Endometrial microvascular endothelial cells (primary cell): ENCODE measurements around the gene CNIH3. TPM values are rescaled to one million over a fixed set of nuclear protein-coding genes. Genes with fewer than 3 reads are reported as not detected.

Experiments used
- in situ Hi-C: cut with HindIII; loops from 2 replicates; pipeline ENCODE4 v1.10.0; 2017; ENCODE audit warnings: low sequenced_read_pairs, low pct_unique_long_range_greater_than_20kb; ENCODE audit errors: inconsistent ontology term
- total RNA-seq: library from RNA; depleted of rRNA; stranded (reverse); fragments of >200 nt; gene quantifications from one replicate; pipeline ENCODE4 v1.2.3, GENCODE V29; 2015; ENCODE audit errors: inconsistent ontology term

CNIH3 gene
- total RNA-seq, 1 donor from 2014 or later = 1.5 TPM

DNA sequence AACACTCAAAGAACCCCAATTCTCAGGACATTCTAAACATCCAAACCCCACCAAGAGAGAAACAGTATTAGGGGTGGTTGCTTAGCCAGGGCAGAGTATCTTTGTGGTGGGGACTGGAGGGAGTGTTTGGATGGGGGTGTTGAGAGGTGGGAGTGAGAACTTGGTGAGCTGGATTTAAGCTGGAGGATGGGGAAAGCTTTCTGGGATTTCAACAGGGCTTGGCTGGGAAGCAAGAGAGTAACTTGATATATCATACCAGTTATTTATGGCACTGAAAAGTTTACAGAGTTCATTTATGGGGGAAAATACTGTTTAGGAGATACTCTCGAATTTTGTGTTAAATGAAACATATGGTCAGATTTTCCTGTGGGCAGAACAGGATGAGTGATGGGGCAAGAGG lies 6.8 kb upstream of the CNIH3 start:
- in situ Hi-C loops = loop anchor here (25.0 kb wide), 1 partner anchor 97 kb away; no protein-coding TSS in a partner anchor

DNA sequence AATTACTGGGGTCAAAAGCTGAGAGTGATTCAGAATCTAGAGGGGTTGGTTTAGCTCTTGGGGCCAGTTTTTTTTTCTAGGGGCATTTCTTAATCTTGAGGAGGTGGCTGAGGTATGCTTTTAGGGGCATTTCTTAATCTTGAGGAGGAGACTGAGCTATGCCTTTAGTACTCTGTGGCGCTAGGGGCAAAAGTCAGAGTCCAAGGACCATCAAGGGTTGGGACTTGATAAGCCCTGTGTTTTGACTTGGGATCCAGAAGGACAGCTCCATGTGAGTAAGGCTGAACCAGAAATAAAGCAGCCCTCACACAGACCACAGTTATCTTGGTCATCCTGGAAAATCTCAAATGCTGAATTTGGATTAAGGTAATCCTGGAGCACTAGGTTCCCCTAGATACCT lies 3.9 kb upstream of the CNIH3 start:
- in situ Hi-C loops = loop anchor here (25.0 kb wide), 1 partner anchor 100 kb away; no protein-coding TSS in a partner anchor

DNA sequence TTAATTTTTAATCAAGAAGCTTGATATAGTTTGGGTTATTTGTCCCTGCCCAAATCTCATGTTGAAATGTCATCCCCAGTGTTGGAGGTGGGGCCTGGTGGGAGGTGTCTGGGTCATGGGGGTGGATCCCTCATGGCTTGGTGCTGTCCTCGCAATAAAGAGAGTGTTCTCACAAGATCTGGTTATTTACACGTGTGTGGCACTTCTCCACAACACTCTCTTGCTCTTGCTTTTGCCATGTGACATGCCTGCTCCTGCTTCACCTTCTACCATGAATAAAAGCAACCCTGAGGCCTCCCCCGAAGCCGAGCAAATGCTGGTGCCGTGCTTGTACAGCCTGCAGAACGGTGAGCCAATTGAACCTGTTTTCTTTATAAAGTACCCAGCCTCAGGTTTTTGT lies 2.6 kb upstream of the CNIH3 start:
- in situ Hi-C loops = loop anchor here (25.0 kb wide), 1 partner anchor 101 kb away; no protein-coding TSS in a partner anchor

DNA sequence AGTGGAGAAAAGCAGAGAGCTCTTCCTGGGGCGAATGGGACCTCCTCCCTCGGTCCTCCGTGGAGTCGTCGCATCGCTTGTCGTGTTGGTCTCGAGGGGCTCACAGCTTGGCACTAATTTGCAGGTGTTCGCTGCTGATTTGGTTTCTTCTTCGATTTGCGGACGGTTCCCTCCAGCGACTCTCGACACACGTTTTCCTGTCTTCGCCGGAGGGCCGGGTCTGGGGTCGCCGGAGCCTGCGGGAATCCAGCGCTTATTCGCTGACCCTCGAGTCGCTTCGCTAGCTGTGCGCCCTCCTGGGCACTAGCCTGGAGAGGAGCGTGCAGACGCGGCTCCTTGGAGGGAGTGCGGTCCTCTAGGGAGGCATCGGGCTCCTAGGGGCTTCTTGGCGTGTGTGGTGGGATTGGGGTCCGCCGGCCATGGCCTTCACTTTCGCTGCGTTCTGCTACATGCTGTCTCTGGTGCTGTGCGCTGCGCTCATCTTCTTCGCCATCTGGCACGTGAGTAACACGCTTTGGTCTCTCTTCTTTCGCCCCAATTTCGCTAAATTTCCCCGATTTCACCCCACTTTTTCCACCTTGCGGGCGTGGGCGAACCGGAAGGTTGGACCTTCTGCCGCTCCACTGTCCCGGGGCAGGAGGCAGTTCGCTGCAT lies 766 bp downstream of the CNIH3 start:
- in situ Hi-C loops = loop anchor here (25.0 kb wide), 1 partner anchor 105 kb away; no protein-coding TSS in a partner anchor

DNA sequence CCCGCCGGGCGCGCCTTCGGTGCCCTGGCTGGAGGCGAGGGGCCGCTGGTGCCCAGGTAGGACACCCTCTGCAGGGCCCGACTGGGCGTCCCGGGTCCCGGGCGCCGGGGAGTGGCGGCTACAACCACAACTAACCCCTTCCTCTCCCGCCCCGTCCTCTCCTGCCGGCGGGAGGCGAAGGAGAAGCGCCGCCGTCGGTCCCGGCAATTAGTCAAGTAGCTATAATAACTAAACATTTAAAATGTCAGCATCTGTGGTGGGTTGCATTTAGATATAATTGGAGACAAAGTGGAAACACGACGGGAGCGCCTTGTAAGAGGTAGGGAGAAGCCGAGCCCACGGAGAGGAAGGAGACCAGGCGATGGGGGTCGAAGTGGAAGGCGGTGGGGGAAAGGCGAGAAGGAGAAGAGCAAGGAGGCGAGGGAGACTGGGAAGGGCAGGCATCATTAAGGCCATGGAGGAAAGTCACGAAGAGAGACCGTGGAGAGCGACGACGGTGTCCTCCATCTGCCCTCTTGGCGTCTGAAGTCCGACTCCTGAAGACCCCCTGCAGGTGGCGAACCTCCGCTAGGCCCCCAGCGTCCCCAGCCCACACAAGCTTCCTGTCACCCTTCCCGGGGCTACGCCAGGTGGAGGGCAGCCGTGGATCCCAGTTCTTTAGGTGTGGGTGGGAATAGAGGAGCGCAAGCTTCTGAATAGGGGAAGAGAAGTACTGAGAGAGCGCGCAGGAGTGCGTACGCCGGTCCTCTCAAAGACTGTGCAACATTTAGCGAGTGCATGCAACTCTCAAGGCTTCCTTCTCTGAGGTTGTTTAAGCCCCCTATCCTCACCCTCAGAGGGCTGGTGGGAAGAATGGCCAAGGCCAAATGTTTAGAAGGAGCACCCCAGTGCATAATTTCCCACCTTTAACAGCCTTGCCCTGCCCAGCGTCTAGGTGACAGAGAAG lies 1.6 kb downstream of the CNIH3 start:
- in situ Hi-C loops = loop anchor here (25.0 kb wide), 1 partner anchor 105 kb away; no protein-coding TSS in a partner anchor

DNA sequence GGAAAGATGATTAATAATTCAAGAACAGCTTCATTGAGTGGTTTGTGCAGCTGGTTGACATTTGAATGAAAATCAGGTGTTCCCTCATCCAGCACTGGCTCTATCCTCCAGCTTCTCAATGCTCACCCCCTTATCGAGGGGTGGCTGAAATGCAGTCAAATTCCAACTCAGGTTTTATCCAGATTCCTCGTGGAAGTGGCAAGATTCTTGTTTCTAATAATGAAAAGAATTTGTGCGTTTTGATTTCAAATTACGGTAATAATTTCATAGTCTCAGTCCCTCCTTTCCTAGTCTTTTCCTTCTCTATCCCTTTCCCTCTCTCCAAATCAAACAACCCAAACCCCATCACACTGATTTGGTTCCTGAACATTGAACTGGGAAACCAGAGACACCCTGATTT lies 3.1 kb downstream of the CNIH3 start:
- in situ Hi-C loops = loop anchor here (25.0 kb wide), 1 partner anchor 107 kb away; no protein-coding TSS in a partner anchor

DNA sequence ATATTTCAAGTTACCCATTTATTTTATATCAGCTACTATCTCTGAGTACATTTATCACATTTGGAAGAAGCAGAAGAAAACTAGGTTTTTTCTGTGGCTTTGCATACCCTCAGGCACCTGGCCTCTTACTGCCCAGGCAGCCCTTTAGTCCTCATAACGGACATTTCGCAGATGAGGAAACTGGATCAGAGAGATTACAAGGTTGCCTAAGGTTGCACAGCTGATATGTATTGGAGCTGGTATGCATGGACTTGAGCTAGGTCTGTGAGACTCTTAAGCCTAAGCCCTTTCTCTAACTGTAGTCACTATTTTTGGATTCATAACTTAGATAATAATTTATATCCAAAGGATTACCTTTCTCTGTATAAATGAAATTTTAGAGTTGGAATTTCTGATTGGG lies 4.0 kb downstream of the CNIH3 start:
- in situ Hi-C loops = loop anchor here (25.0 kb wide), 1 partner anchor 108 kb away; no protein-coding TSS in a partner anchor

DNA sequence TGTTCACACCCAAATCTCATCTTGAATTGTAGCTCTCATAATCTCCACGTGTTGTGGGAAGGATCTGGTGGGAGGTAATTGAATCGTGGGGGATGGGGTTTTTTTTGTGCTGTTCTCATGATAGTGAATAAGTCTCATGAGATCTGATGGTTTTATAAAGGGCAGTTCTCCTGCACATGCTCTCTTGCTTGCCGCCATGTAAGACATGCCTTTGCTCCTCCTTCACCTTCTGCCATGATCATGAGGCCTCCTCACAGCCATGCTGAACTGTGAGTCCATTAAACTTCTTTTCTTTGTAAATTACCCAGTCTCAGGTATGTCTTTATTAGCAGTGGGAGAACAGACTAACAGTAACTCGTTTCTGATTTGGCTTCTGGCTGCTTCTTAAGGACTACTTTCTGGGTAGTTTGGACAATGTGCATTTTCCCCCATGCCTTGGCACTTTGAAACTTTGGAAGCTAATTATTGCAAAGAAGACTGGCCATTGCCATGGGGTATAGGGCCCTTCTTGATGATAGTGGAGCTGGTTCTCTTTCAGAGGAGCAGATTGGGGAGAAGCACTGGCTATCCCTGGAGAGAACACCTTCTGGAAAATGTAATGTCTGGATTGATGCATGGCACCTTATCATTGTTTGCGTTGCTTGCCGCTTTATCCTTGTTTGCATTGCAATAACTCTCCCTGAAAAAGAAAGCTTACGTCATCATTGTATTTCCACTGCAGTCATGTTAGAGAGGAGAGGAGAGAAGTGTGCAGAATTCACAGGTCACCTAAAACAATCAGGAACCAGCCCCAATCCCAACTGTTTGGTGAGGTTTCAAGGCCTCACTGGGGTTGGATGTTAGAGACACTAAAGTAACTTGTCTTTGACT lies 5.9 kb downstream of the CNIH3 start:
- in situ Hi-C loops = loop anchor here (25.0 kb wide), 1 partner anchor 110 kb away; no protein-coding TSS in a partner anchor

DNA sequence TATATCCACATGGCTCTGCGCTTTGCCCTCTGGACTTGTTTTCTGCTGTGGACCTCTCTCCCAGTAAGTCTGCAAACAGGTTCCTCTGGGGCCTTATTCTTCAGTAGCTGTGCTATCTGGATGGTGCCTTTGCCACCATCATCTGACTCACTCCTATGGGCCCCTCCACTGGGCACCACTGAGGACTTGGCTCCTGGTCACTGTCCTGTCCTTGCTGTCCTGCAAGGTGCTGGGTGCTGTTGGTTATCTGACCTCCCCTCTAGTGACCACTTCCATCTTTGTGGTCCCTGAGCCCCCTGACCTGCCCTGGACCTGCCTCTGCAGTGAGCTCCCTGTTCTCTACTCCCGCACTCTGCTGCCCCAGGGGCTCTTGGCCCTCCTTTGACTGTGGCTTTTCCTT lies 6.7 kb downstream of the CNIH3 start:
- in situ Hi-C loops = loop anchor here (25.0 kb wide), 1 partner anchor 111 kb away; no protein-coding TSS in a partner anchor

DNA sequence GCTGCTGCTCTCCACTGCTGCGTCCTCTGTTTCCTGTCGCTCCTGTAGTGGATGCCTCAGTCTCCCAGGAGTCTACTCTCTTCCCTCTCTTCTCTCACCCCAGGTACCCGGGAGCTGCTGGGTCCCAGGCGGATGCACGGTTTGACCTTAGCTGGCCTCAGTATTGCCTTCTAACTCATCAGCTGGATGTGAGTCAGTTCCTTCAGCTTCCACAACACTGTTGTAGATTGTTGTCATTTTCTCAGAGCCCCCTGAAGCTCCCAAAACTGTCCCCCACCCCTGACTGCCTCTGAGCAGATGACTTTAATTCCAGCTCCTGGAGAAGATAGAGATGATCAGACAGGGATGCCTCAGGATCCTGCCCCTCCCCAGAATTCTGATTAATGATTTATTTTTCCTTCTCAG lies 7.2 kb downstream of the CNIH3 start:
- in situ Hi-C loops = loop anchor here (25.0 kb wide), 1 partner anchor 111 kb away; no protein-coding TSS in a partner anchor

DNA sequence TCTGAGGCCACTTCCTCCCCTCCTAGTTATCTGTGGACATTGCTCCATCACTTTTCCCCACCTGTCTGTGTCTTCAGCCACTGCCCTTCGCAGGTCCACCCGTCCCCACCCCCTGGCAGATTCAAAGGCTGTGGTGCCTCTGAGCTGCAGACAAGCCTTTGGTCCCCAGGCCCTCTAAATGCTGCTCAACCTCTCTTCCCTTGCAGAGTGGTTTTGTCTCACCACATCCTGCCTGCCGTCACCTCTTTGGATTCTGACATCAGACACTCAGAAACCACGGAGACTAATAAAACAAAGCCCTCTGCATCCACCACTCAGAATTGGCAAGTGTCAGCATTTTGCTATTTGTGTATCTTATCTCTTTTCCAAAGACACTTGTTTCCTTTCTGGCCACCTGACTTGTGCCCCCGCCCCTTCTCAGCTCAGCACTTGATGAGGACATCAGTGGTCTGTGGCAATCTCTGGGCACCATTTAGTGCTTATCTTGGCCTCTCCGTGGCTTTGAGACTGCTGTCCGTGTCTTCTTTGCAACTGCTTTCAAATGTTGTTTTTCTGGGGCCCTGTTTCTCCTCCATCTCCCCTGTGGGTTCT lies 7.7 kb downstream of the CNIH3 start:
- in situ Hi-C loops = loop anchor here (25.0 kb wide), 1 partner anchor 112 kb away; no protein-coding TSS in a partner anchor

DNA sequence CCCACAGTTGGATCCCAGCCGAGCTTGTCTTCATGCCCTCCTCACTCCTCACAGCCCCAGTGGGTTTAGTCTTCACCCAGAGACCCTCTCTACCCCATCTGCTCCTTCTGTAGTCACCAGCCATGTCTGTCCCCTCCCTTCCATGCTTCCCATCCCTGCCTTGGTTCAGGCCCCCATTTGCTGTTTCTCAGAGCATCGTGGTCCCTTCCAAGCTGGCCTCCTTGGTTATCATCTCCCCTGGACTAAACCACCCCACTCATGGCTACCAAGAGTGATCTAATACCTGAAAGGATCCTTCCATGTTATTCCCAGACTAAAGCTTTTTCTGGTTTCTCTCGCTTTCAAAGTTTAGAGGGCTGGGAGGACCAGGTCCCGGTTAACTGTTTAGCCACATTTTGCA lies 8.3 kb downstream of the CNIH3 start:
- in situ Hi-C loops = loop anchor here (25.0 kb wide), 1 partner anchor 112 kb away; no protein-coding TSS in a partner anchor

DNA sequence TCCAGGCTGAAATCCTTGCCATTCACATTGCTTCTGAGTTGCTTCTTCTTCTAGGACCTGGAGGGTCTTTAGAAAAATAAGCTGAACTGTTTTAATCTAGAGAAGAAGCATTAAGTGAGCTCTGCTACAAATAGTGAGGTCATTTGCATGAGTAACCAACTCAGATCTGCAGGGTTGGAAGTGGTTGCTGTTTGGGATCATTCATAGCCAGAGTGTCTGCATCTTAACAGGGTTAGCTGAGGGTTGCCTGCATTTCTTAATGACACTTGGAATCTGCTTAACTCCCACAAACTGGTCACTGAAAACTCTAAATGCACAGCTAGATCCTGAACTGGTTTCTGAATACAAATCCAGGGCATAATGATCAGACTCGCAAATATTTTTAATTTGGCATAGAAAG lies 9.9 kb downstream of the CNIH3 start:
- in situ Hi-C loops = no loop called here

DNA sequence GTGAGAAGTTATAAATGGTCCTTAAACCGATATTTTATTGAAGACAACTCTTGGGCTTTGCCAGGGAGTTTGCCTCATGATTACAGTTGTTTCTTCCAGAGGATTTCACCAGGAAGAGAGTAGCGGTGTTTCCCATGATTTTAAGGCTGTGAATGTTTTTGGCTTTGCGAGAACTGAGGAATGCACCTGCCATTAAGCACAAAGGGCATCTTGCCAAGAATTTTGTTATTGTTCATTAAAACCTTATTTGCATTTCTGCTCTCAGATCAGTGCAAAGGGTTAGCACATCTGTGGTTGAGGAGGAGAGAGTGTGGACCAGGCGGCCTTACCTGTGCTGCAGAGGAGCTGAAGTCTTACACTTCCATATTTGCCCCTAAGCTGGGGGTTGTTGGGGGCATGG lies 13.8 kb downstream of the CNIH3 start:
- in situ Hi-C loops = no loop called here

DNA sequence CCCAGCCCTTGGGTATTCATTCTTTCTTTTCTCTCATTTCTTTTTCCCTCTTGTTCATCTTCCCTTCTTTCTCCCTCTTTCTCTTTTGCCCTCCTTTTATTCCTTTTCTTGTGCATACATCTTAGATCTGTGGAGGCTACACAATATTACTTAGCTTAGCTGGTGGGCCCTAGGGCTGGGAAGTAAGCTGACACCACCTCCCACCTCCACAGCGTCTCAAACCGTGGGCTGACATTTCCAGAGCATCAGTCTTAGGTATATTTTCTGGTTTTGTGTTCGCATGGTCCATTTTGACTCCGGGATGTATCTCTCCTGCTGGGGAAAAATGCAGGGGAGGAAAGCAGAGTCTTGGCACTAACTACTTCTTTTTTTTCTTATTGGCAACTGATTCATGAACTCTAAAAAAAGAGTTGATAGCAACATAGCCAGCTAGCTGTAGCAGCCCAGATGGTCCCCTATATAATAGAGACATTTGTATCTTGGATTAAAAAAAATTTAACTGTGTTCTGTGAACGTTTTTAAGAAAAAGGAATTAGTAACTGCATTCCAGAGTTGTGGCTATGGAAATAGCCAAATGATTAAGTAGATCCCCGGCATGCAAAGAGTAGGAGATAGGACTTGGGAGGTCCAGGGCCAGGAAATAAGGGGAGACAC lies 15.5 kb downstream of the CNIH3 start:
- in situ Hi-C loops = no loop called here

DNA sequence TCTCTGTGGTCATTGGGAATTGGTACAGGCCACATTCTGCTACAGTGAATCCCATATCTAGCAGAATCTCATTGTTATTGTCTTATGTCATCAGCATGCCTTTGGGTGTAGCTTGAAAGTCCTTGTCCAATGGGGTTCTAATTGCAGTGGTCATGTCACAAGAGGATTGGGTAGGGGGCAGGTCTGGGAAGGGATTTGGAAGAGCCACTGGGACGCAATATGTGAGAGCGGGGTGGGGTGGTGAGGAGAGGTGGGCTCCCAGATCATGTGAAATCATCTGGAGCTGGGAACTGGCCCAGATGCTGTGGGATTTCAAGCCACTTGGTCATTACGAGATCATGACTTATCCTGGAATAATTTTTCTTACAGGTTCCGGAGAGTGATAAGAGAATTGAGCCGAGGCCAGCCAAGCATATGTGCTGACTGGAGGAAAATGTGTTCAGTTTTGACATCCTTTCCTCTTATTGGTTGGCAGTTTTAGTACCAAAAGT lies 16.3 kb downstream of the CNIH3 start:
- in situ Hi-C loops = no loop called here

DNA sequence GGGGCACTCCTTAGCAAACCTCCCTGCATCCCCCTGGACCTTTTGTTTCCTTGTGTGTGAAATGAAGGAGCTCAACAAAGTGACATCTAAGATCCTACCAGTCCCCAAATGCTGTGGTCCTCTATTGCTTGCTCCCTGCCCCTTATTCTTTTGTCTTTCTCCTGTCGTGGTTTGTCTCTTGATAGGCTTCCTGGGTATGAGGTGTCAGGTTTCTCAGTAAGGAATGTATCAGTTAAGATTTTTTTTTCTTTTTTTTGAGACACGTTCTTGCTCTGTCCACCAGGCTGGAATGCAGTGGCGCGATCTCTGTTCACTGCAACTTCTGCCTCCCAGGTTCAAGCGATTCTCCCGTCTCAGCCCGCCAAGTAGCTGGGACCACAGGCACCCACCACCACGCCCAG lies 16.8 kb downstream of the CNIH3 start:
- in situ Hi-C loops = no loop called here

DNA sequence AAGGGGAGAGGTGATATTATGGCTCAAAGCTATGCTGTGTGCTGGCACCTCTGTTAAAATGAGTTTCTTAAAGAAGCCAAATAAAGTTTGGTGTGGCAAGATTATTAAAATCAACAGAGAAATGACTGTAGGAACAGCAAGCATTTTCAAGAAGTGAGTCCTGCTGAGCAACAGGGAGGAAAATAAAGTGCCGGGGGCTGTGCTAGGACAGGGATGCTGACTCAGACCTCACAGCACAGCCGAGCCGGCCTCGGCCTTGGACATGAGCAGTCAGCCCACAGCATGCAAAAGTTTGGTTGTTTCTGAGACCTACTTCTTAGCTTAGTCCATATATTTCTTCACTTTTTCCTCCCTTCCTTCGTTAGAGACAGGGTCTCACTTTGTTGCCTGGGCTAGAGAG lies 19.2 kb downstream of the CNIH3 start:
- in situ Hi-C loops = no loop called here
